Caki2 (cell line): ENCODE data around the gene NDUFAF4. TPM values are rescaled to one million over a fixed set of nuclear protein-coding genes. Genes with fewer than 3 reads are reported as not detected.

Source experiments
- DNase-seq: peaks from one replicate; pipeline ENCODE4 v3.0.0-alpha.2; 2015; ENCODE audit warnings: low read depth
- in situ Hi-C: cut with HindIII; loops from 2 replicates; pipeline ENCODE4 v1.10.0; 2016; ENCODE audit warnings: low sequenced_read_pairs, low pct_unique_long_range_greater_than_20kb, mixed read lengths
- total RNA-seq: library from RNA; depleted of rRNA; stranded (reverse); fragments of >200 nt; shearing (Covaris generic); gene quantifications from 2 replicates; pipeline ENCODE4 v1.2.3, GENCODE V29; 2014; ENCODE audit warnings: low replicate concordance; rRNA removed

The NDUFAF4 gene
- total RNA-seq = 15.4 and 73.4 TPM in 2 replicates

DNA sequence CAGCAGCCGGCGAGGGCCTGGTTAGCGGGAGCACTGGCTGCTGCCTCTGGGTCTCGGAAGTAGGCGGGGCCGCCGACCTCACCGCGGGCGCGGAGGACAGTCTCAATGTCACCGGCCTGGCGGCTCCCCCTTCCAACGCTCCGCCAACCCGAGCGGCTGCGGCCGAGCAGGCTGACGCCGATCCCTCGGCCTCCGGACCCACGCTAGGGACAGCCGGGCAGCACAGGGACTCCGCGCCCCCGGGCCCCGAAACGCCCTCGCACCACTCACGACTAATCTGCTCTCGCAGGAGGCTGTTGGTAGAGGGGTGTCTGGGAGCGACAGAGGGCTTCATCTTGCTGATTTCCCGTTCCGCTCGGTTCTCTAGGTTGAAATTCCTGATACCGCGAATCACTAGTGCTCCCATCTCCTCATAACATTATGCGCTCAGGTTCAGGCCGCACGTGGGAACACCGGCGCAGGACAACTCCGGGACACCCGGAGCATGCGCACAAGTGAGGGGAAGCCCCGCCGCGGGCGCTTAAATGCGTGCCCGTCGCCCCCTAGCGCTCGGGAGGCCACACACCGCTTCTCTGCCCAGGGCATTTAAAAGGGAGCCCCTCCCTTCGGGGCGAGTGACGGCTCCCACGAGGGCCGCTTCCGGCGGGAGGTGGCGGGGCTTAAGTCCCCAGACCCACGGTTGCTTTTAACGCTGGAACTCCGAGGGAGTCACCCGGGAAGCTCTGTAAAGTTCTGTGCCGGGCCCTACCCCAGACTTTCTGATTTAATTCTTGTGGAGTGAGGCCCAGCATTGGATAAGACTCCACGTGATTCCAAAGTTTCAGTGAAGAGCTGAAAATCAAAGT lies at the start of gene NDUFAF4:
Gene NDUFAF4, minus strand, starts transcription at position 496 of the 845 bp plus-strand sequence. Its CDS starts 90 bp downstream, at position 406.
- peak; percentile 93 for DNase-seq
- in situ Hi-C loops = no loop called here

DNA sequence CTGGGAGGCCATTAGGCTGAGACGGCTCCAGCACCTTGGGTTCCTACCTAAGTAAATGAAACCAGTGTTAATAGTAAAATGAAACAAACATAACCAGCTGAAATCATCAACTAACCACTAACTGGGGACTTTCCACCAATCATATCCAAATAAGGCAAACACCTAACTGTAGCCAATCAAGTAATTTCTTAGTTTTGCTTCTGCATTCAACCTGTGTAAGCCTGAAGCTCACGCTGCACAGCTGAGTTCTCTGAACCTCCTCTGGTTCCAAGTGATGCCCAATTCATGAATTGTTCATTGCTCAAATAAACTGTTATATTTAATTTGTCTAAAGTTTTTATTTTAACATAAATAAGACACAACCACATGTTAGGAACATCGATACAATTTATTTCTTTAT lies 49.4 kb upstream of the NDUFAF4 start:
- peak; percentile 22 for DNase-seq
- in situ Hi-C loops = no loop called here

DNA sequence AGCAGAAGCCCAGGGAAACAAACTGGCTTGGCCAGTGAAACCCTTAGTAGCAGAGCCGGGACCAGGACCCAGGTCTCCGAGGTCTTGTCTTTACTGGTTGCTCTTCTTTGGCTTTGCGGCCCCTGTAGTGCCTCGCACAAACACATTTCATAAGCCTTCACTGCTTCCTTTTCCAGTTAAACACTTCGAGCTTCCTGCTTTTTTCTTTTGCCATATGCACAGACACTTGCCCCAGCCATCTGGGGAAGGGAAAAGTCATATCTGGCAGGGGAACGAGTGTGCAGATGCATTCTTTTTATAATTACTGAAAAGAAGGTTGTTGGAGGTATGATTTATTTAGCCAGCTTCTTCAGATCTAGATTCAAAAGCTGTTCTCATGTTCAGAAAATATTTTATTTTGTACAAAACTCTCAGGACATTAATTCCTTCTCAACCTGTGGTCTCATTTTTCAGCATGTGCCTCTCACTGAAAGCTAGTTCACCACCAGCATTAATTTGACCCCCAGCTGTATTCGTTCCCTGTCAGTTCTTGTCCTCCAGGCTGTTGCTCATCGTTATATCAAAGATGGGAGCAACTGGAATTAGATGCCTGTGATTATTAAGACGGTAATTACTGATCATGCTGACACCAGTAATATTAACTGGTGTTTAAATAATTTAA lies 46.0 kb upstream of the NDUFAF4 start:
- in situ Hi-C loops = no loop called here
- DNase-seq = no peak

DNA sequence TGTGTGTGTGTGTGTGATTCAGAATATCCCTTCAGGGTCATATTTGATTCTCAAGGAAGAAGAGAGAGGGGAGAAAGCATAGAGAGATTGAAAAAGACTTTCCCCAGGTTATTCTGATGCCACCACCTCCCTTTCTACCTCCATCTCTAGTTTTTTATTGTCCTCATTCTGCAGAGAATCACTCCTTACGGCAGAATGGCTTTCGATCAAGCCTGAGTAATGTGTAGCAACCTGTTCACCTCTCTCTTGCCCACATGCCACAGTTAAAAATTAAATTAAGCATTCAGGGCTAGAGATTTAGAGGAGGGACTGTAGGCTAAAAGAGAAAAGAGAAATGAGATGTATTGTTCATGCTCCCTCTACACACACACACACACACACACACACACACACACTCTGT lies 45.0 kb upstream of the NDUFAF4 start:
- DNase-seq = no peak
- in situ Hi-C loops = no loop called here

DNA sequence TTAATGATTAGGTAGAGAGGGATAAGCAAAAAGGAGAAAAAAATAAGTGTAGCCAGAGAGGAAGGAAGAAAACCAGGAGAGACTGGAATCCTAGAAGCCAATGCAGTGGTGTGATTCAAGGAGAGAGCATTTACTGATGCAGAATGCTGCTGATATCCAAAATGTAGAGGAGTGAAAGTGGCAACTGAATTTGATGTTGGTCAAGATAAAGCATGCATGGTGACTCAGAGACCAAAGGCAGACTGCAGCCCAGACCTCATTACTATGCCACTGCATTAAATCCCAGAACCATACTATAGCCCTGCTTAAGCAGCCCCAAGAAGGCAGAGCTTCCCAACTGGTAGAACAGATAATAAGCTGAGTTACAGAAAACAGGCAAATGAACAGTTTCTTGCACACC lies 42.6 kb upstream of the NDUFAF4 start:
- in situ Hi-C loops = no loop called here

DNA sequence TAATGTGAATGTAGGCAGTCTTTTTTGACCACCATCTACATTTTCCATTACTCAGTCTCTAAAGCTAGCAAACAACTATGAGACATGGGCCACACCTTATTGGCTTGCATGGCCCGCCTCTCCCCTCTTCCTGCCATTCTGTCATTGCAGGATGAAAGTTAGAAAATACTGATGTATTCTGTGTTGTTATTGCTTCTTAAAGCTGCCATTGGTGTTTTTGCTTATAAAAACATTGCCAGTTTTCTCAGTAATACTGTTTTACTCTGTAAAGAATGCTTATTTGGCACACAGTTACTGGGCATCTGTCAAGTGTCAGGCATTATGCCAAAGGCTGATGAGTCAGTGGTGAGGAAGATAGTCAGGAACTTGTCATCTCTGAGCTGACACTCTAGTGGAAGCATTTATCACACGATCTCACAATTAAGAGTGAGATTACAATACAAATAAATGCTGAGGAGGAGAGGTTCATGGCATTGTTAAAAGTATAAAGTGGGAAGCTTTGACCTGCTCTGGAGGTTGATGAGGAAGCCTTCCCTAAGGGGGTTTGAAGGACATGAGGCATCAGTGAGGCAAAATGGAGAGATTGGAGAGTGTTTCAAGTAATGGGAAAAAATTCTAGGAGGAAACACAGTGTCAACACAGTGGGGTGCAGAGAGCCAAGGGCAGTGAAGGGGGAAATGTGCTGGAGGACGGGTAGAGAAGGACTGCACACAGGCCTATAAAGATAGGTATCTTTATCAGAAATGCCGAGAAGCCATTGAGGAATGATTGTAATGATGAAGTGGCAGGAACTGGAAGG lies 41.5 kb upstream of the NDUFAF4 start:
- peak; percentile 80 for DNase-seq
- in situ Hi-C loops = no loop called here

More for the DNA sequence above, 42.6 kb upstream of the NDUFAF4 start:
- DNase-seq = no peak

DNA sequence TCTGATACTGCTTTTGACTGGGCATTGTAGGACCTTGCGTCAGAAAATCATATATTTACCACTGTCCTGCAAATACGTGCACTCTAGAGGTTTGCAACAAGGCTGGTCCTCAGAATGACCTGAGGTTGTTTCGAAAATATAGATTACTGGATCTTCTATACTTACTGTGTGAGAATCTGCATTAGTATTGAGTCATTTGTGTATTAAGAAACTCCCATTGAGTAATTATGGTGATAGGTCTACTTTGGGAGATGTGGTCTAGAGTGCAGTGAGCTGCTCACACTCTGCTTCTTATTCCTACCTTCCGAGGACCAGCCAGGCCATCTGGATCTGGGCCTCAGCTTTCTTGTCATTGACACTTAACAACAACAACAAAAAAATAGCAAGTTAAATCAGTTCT lies 36.4 kb upstream of the NDUFAF4 start:
- in situ Hi-C loops = no loop called here
- no peak for DNase-seq

DNA sequence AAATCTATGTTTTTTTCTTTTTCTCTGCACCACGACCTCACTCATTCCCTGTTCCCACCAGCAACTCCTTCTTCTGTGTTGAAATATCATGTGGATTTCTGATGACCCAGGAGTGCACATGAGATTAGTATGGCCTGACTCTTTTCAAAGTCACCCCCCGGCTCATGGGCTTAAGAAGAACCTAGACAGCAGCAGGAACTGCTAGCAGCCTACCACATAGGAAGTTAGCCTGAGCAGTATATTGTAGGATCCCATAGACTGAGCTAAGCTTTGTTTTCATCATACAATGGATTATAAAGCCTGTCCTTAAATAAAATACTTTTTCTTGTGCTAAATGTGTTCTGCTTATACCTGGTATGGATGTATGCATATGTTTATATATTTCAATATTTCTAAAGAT lies 33.5 kb upstream of the NDUFAF4 start:
- DNase-seq = no peak
- in situ Hi-C loops = no loop called here

DNA sequence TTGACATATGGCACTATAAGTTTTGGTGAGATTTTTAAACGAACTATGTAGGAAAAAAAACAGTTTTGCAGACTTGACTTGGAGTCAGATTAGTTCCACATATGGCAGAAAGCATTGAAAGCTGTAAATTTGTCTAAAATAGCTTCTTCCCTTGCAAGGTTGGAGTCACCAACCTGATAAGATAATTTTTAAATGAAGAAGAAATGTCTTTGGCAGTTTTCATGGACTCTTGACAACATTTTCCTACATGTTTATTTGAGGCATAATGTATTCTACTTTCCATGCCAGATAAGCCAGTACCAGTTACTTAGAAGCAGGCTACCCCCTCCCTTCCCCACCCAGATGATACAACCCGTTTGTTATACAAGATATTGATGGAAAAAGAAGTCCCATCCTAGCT lies 32.0 kb upstream of the NDUFAF4 start:
- in situ Hi-C loops = no loop called here
- DNase-seq = no peak

DNA sequence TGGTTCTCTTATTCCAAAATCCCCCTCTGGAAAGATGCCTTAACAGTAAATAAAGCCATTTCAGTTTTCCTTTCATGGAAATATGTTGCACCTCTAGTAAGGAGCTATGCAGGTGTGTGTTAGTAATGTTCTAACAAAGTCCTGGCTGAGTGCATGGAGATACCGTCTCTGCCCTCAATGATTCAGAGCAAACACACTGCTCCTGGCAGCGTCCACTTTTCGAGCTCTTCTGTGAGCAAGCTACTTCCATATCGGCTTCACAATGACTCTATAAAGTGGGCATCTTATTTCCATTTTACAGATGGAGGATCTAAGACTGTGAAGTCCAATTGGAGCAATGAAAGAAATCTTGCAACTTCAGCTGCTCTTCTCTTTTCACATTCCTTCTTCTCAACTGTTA lies 30.0 kb upstream of the NDUFAF4 start:
- in situ Hi-C loops = no loop called here
- no peak for DNase-seq

DNA sequence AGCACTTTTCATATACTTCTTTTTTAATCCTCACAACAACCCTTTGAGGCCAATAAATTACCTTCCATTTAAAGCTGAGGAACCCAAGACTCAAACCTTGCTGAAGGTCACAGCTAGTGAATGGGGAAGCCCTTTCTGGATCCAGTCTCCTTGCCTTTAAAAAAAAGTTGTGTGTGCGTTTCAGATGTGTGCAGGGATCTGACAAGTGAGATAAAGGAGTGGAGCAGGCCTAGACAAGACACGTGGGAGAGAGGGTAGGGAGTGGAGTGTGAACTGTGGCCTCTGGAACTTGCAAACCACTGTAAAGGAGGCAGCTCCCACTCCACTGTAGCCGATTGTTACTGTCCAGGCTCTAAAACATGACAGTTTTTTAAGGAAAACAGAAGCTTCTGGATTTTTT lies 28.7 kb upstream of the NDUFAF4 start:
- no peak for DNase-seq
- in situ Hi-C loops = no loop called here

DNA sequence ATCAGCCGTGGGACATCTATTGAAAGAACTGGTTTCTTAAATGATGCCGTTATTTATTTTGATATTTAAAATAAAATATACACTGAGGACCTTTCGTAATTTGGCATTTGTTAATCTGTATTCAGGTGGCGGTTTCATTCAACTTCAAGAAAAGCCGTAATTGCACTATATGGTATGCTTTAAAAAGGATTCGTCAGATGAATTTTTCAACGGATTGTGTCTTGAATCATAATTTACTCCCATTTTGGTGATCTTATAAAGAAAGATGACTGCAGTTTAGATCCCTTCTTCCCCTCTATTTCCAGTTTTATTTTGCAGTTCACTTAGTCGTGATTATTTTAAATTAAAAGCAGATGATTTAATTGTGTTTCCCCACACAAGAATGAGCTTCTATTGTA lies 27.6 kb upstream of the NDUFAF4 start:
- in situ Hi-C loops = no loop called here
- DNase-seq = no peak

DNA sequence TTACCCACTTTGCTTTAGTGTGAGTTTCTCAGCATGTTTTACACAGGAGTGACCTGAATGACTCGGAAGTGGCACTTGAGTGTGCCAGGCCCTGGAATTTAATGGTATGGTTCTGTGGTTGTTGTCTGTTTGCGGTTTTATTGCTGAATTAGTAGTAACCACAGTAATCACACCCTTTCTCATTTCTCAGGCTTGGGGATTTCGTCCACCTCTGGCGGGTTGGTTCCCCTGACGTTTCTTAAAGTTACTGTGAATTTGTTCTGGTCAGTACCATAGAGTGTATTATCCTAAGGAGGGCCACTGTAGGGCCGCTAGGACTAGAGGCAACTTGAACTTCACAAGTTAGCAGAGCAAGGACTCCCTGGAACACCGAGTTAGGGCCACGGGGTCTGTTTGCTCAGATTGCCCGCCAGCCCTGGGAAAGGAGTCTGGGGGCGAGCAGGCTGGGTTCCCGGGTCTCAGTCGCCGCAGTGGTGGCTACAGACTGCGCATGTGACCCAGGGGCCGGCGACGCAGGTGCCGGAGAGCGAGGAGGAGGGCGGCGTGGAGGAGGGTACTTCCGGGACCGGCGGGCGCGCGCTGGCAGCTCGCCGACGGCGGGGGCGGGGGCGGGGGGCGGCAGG lies 26.3 kb upstream of the NDUFAF4 start:
- peak; percentile 64 for DNase-seq
- in situ Hi-C loops = no loop called here

DNA sequence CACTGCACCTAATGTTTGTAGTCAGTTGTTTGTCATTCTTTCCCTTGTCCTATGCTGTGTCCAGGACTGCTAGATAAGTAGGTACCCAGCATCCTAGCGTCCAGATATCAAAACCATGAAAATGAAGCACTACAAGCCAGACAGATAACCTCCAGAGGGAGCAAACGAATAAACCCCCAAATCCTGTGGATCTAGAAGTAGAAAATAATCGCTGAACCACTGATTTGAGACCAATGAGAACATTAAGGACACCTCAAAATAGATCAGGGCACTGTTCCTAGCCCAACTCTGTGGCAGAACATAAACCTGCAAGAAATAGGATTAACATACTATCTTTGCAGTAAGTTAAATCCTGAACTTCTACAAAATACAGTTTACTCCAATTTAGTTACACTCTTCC lies 25.7 kb upstream of the NDUFAF4 start:
- in situ Hi-C loops = no loop called here

DNA sequence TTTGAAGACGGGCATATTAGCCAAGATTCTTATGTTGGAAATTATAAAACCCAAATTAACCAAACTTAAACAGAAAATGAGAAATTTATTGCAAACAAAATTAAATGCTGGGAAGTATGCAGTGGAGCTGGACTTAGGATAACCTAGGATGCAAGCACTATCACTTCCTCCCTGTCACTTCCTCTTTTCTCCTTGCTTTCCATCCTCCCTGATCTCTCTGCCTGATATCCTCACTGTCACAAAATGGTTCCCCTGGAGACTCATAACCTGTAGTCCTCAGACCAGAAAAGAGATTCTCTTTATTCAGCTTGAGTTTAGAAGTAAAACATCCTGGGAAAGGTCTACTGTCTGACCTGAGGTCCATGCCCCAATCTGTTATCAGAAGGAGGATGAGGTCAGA lies 19.4 kb upstream of the NDUFAF4 start:
- in situ Hi-C loops = no loop called here
- DNase-seq = no peak

More for the DNA sequence above, 25.7 kb upstream of the NDUFAF4 start:
- no peak for DNase-seq

DNA sequence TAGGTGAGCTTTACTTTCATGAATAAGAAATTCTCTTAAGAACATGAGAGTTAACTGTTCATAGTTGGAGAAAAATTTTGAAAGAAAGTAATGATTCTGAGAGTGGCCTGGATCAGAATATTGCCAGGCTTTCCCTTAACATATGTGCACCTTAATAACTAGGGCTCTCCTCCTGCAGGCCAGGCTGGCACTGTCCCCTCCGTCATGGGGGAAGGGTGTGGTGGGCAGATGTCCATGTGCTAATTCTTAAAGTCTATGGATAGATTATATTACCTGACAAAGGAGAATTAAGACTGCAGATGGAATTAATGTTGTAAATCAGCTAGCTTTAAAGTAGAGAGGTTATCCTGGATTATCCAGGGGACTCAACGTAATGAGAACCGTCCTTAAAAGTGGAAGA lies 15.9 kb upstream of the NDUFAF4 start:
- in situ Hi-C loops = no loop called here
- no peak for DNase-seq

DNA sequence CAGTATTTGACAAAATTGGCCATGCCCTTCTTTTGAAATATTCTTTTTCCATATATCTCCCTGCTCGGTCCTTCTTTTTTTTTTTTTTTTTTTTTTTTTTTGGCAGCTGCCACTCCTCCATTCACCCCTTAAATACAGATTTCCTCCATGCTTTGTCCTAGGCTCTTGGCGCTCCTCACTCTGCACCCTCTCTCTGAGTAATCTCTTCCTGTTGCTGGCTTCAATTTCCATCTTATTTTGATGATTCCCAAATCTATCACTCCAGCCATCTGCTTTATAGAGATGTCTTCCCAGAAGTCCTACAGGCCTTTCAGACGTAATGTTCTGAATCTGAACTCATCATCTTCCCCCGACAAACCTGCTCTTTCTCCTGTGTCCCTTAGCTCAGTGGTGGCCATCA lies 14.1 kb upstream of the NDUFAF4 start:
- in situ Hi-C loops = no loop called here
- DNase-seq = no peak

DNA sequence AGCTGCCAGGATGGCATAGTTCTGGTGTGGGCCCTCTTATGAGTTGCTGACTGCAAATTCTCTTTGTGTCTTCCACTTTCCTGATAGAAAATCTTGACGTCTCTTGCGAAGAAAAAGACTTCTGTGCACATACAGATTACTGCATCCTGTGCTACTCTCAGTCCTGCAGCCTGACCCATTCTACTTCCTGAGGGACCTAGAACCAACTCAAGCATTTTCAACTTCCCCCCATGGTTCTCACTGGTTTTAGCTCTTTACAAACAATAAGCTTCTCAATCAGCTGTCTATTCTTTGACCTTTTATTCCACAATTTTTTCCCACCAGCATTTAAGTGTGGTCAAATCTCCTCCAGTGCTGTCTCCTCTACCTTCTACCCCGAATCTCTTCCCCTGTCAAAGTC lies 13.5 kb upstream of the NDUFAF4 start:
- in situ Hi-C loops = no loop called here
- DNase-seq = no peak

DNA sequence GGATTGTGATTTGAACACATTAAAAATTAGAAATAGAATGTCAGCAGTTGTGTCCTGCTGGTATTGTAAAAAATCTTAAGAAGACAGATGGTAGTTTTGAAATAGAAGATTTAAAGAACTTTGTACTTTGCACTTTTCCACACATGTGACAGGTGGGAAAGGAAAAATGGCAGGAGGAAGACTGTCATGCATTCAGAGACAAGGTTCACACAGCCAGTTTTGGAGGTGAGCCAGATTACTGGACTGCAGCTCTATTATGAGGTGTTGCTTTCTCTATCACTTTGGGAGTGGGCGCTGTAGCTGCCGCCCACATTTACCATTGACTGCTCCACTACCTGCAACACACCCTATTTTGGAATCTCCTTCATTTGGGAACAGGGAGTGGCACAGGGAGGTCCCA lies 12.1 kb upstream of the NDUFAF4 start:
- in situ Hi-C loops = no loop called here
- DNase-seq = no peak
